Hepatocyte (in vitro differentiated cells): ENCODE results near the gene KCND3. TPM values are rescaled to one million over a fixed set of nuclear protein-coding genes. Genes with fewer than 3 reads are reported as not detected.

Experiments
- DNase-seq: peaks from one replicate; pipeline ENCODE4 v3.0.0-alpha.2; 2016; ENCODE audit warnings: low spot score
- H2AFZ ChIP-seq: fragments of 200-600 bp; sonication (generic); 2 replicates; pipeline ENCODE4 v1.6.0; 2016; ENCODE audit warnings: antibody characterized with exemption, mild to moderate bottlenecking
- H3K27ac ChIP-seq: fragments of 200-600 bp; sonication (generic); 2 replicates; pipeline ENCODE4 v1.5.1; 2016; ENCODE audit warnings: mild to moderate bottlenecking
- H3K27me3 ChIP-seq: fragments of 200-600 bp; sonication (generic); 2 replicates; pipeline ENCODE4 v1.6.1; 2016
- H3K36me3 ChIP-seq: fragments of 200-600 bp; sonication (generic); replicated peaks from 2 replicates; pipeline ENCODE4 v1.5.1; 2016; ENCODE audit warnings: low read depth; ENCODE audit not compliant: insufficient read depth
- H3K4me1 ChIP-seq: fragments of 200-600 bp; sonication (generic); 2 replicates; pipeline ENCODE4 v1.5.1; 2016; ENCODE audit warnings: mild to moderate bottlenecking, moderate library complexity; ENCODE audit not compliant: insufficient read depth
- H3K4me2 ChIP-seq: fragments of 200-600 bp; sonication (generic); 2 replicates; pipeline ENCODE4 v1.6.0; 2016
- H3K4me3 ChIP-seq: fragments of 200-600 bp; sonication (generic); 2 replicates; pipeline ENCODE4 v1.5.1; 2016; ENCODE audit warnings: mild to moderate bottlenecking
- H3K79me2 ChIP-seq: fragments of 200-600 bp; sonication (generic); 2 replicates; pipeline ENCODE4 v1.6.0; 2017; ENCODE audit warnings: mild to moderate bottlenecking
- H3K9me2 ChIP-seq: fragments of 200-600 bp; sonication (generic); replicated peaks from 2 replicates; pipeline ENCODE4 v1.6.0; 2017; ENCODE audit warnings: mild to moderate bottlenecking; ENCODE audit not compliant: insufficient read depth
- H3K9me3 ChIP-seq: fragments of 200-600 bp; sonication (generic); 2 replicates; pipeline ENCODE4 v1.5.1; 2016; ENCODE audit warnings: low read depth, mild to moderate bottlenecking
- H4K20me1 ChIP-seq: fragments of 200-600 bp; sonication (generic); 2 replicates; pipeline ENCODE4 v1.6.0; 2016; ENCODE audit warnings: mild to moderate bottlenecking; ENCODE audit not compliant: insufficient read depth, poor library complexity, severe bottlenecking
- EZH2 ChIP-seq: fragments of 200-600 bp; sonication (generic); IDR thresholded peaks from 2 replicates; pipeline ENCODE4 v1.6.1; 2016; ENCODE audit warnings: antibody characterized with exemption, mild to moderate bottlenecking, borderline replicate concordance
- EZH2phosphoT487 ChIP-seq: fragments of 200-600 bp; sonication (generic); IDR thresholded peaks from one replicate; pipeline ENCODE4 v1.6.1; 2018; ENCODE audit warnings: antibody characterized with exemption, mild to moderate bottlenecking, low read depth, moderate library complexity; ENCODE audit not compliant: unreplicated experiment, severe bottlenecking
- WGBS: methylation state at CpG from one replicate; pipeline ENCODE4 v1.1.6; 2016; ENCODE audit warnings: low lambda C conversion rate; ENCODE audit errors: missing lambda C conversion rate; 5-methylcytosine and 5-hydroxymethylcytosine counted together
- polyA plus RNA-seq: library from polyadenylated mRNA; unstranded; fragments of >200 nt; fragmentation: Nextera tagmentation; extraction: Ambion mirVana; gene quantifications from 2 replicates; pipeline ENCODE4 v1.2.1, GENCODE V29; 2016
- total RNA-seq: library from RNA; depleted of rRNA; stranded (reverse); fragments of >200 nt; gene quantifications from 2 replicates; pipeline ENCODE4 v1.2.3, GENCODE V29; 2014
- TF ChIP-seq, protein P1 (sequence below): fragments of 200-600 bp; sonication (generic); IDR thresholded peaks from 2 replicates; pipeline ENCODE4 v1.5.1; 2016; ENCODE audit warnings: antibody characterized with exemption, mild to moderate bottlenecking; ENCODE audit not compliant: poor library complexity

KCND3 gene
- total and polyA plus RNA-seq, 2 experiments from 2014 or later, result 1.4 to 2.7 TPM

- no peaks in the 10 kb centered on the region for H3K9me2 ChIP-seq
- H3K27ac ChIP-seq, result no peak overlapping the region
- no peaks in the 10 kb centered on the region for H3K79me2 ChIP-seq
- H3K27me3 ChIP-seq, result no peaks in the 10 kb centered on the region
- H3K9me3 ChIP-seq, result no peaks in the 10 kb centered on the region
- no peak overlapping the region for H3K4me3 ChIP-seq
- 70% methylated on average over 5 of the region's 5 CpGs for WGBS
- H3K4me1 ChIP-seq, result no peaks in the 10 kb centered on the region
- no peak overlapping the region for H3K4me2 ChIP-seq
- TF ChIP-seq EZH2, result no peak
- H4K20me1 ChIP-seq, result no peaks in the 10 kb centered on the region
- no peaks in the 10 kb centered on the region for H3K36me3 ChIP-seq
- DNase-seq, result no peak
- H2AFZ ChIP-seq, result no peak overlapping the region
These were observed 40.7 kb upstream of the KCND3 start for GRCh38 chr1:112030157-112030556.

DNA sequence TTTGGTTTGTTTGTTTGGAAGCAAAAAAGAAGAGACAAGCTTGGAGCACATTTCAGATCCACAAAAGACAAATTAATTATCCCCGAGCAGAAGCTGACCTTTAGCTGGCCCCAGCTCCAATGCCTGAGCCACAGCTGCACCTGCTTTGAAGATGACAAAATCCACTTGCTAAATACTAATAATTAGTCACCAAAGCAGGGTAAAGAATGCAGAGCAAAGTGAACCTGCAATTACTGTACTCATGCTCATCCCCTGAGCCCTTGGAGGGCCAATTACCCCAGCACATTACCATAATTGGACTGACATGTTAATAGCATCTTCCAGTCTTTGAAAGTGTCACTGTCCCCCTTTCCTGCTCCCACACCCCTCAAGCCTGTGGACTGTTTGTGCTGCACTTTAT, 38.2 kb upstream of the KCND3 start:
- Histone ChIP-seq H3K36me3 (no peaks in the 10 kb centered on the region), H3K79me2 (no peaks in the 10 kb centered on the region), H3K27me3 (no peaks in the 10 kb centered on the region), H4K20me1 (no peaks in the 10 kb centered on the region), H2AFZ (no peak overlapping the region), H3K4me1 (no peaks in the 10 kb centered on the region), H3K4me3 (no peak overlapping the region), H3K27ac (no peak overlapping the region), H3K9me2 (no peaks in the 10 kb centered on the region), H3K9me3 (no peaks in the 10 kb centered on the region), H3K4me2 (no peak overlapping the region)
- TF ChIP-seq EZH2 (no peak), EZH2phosphoT487 (no peak)
- TF ChIP-seq, protein P1, sequence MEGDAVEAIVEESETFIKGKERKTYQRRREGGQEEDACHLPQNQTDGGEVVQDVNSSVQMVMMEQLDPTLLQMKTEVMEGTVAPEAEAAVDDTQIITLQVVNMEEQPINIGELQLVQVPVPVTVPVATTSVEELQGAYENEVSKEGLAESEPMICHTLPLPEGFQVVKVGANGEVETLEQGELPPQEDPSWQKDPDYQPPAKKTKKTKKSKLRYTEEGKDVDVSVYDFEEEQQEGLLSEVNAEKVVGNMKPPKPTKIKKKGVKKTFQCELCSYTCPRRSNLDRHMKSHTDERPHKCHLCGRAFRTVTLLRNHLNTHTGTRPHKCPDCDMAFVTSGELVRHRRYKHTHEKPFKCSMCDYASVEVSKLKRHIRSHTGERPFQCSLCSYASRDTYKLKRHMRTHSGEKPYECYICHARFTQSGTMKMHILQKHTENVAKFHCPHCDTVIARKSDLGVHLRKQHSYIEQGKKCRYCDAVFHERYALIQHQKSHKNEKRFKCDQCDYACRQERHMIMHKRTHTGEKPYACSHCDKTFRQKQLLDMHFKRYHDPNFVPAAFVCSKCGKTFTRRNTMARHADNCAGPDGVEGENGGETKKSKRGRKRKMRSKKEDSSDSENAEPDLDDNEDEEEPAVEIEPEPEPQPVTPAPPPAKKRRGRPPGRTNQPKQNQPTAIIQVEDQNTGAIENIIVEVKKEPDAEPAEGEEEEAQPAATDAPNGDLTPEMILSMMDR, result no peak
- DNase-seq, result no peak
- WGBS, result 75% methylated on average over 1 of the region's 1 CpG

DNA sequence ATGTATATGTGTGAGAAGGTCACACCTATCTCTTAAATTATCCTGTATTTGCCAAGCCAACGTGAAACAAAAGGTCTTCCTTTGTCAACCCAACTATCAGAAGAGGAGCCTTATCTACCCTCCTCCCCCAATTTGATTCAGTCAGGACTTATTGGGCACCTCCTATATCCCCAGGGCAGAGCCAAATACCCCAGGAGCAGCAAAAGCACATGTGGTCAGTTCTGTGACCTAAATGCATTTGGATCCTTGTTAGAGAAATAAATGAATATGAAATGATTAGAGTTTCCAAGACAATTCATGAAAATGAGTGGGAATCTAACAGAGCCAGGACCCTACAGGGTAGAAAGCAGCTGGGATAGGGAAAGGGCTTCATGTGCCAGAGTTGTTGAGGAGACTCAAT, 37.0 kb upstream of the KCND3 start:
- Histone ChIP-seq H3K79me2 (no peaks in the 10 kb centered on the region), H3K27me3 (no peaks in the 10 kb centered on the region), H3K4me2 (no peak overlapping the region), H3K36me3 (no peaks in the 10 kb centered on the region), H3K4me3 (no peak overlapping the region), H3K9me3 (no peaks in the 10 kb centered on the region), H2AFZ (no peak overlapping the region), H3K4me1 (no peaks in the 10 kb centered on the region), H3K9me2 (no peaks in the 10 kb centered on the region), H4K20me1 (no peaks in the 10 kb centered on the region), H3K27ac (no peak overlapping the region)
- TF ChIP-seq, protein P1, result no peak
- TF ChIP-seq EZH2 (no peak), EZH2phosphoT487 (no peak)
- no peak for DNase-seq
- WGBS, result 37% methylated on average over 1 of the region's 1 CpG

GRCh38 chr1:112026016-112026415, 36.5 kb upstream of the KCND3 start:
- DNase-seq, result no peak
- H3K79me2 ChIP-seq, result no peaks in the 10 kb centered on the region
- H3K9me3 ChIP-seq, result no peaks in the 10 kb centered on the region
- no peaks in the 10 kb centered on the region for H3K9me2 ChIP-seq
- no peak overlapping the region for H3K4me3 ChIP-seq
- H3K4me2 ChIP-seq, result no peak overlapping the region
- 79% methylated on average over 5 of the region's 5 CpGs for WGBS
- TF ChIP-seq EZH2phosphoT487, result no peak
- TF ChIP-seq EZH2, result no peak
- TF ChIP-seq, protein P1, result no peak
- no peaks in the 10 kb centered on the region for H4K20me1 ChIP-seq
- H3K27me3 ChIP-seq, result no peaks in the 10 kb centered on the region
- no peak overlapping the region for H3K27ac ChIP-seq
- H3K4me1 ChIP-seq, result no peaks in the 10 kb centered on the region
- H2AFZ ChIP-seq, result no peak overlapping the region
- no peaks in the 10 kb centered on the region for H3K36me3 ChIP-seq
